Measurements from ENCODE around the gene IRF5. TPM values are rescaled to one million over a fixed set of nuclear protein-coding genes. Genes with fewer than 3 reads are reported as not detected.
"Not testable (repeated sequence)": the region's sequence is repeated elsewhere in the genome, so short reads cannot be mapped to it uniquely, and the experiment has no call there.

The IRF5 gene
- total RNA-seq, 1 experiment from 2014 or later = 17.4 TPM

- DNase-seq (ENCODE audit: low spot score) = no peak
Observed at GRCh38 chr7:128961030-128961659, 23.4 kb downstream of the IRF5 start.

GRCh38 chr7:128962899-128963298 lies 25.2 kb downstream of the IRF5 start:
- DNase-seq (ENCODE audit: low spot score) = no peak

- peak; percentile 36 for DNase-seq (ENCODE audit: low spot score)
Observed at GRCh38 chr7:128963327-128963757, 25.6 kb downstream of the IRF5 start.

GRCh38 chr7:128968624-128969023 lies 30.9 kb downstream of the IRF5 start:
- DNase-seq (ENCODE audit: low spot score) = no peak

GRCh38 chr7:128974241-128974934 lies 36.7 kb downstream of the IRF5 start:
- no peak for DNase-seq (ENCODE audit: low spot score)

DNA sequence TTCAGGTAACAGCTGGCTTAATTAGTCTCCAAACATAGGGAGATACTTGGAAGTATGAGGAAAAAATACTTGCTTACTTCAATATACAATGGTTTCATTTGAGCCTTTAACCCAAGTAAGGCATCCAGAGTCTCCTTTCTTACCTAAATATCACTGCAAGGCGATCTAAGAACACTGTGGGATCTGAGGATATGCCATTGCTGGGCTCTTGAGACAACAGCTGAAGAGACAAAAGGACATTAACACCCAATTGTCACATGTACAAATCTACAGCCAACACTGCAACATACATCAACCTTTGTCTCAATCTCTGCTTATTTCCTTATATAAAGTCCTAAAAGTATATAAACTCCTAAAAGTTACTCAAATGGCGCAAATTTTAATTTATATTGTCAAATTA lies 44.4 kb downstream of the IRF5 start:
- DNase-seq (ENCODE audit: low spot score) = no peak

DNA sequence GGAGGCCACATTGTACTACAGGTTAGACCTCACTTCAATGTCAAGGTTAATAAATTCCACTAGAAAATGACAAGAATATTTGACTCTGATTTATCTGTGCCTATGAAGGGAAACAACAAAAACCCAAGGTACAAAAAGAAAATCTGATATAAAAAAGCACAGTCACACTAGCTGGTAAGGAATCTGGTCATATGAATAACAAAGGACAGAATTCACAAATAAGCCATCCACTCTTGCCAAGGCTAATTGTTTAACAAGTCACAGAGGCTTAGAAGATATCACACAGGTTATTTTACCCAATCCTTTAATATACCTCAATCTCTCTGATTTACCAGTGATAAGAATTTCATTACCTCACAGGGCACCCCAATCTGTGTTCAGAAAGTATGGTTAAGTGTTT lies 47.9 kb downstream of the IRF5 start:
- no peak for DNase-seq (ENCODE audit: low spot score)

DNA sequence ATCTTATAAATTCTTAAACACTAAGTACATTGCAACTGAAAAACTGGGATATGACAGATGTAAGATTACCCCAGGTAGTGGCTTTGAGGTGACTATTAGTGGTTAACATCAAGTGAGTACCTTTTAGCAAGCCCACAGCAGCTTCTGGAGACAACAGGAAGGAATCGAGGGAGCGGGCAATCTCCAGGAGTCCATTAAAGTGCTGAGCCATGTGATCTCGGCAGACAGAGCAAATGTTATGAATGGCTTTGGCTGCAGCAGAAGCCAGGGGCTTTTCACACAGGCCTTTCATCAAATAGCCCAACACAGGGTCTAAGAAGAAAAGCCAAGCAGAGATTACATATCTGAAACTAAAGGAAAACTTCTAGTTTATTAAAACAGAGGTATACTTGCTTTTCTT lies 48.9 kb downstream of the IRF5 start:
- DNase-seq (ENCODE audit: low spot score) = no peak

DNA sequence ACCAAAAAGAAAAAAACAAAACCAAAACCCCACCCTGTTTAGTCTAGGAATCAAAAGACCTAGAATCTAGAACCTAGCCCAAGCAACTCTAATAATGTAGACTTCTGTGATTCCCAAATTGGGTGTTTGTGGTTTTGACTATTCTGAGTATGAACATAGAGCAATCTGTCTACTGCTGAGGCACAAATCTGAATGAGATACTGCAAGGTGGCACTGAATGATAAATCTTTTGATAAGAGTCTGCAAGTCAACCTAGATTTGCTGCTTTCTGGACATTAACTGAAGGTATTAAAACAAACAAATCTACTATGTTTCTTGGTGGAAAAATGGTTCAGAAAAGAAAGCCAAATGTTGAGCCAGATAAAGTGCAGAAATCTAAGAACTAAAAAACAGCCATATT lies 50.6 kb downstream of the IRF5 start:
- no peak for DNase-seq (ENCODE audit: low spot score)

GRCh38 chr7:128989961-128990360 lies 52.2 kb downstream of the IRF5 start:
- no peak for DNase-seq (ENCODE audit: low spot score)

DNA sequence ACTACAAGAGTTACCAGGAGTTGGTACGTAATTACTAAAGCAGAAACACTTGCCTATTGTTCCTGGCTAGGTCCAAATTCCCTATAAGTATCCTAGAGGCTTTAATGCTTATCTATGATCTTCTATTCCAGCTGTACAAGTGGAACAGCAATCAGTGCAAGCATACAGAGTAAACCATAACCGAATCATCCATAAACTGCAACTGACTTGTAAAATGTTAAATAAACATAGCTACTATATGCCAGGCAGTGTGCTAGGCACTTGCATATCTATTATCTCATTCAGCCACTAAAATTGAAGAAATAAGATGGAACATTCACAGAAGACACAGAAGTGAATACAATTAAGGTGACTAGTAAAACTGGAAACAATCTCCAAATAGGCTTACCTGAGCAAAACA lies 55.7 kb downstream of the IRF5 start:
- no peak for DNase-seq (ENCODE audit: low spot score)

GRCh38 chr7:128994560-128994959 lies 56.8 kb downstream of the IRF5 start:
- not testable (repeated sequence) for DNase-seq (ENCODE audit: low spot score)

GRCh38 chr7:128997181-128997580 lies 59.5 kb downstream of the IRF5 start:
- DNase-seq (ENCODE audit: low spot score) = no peak

Other genes with a start within 250 kb of the IRF5 start
- 420 and 457 TPM in 2 replicates for gene CALU, start 198.6 kb upstream of the IRF5 start, total RNA-seq (2014; rRNA removed; shearing (Covaris generic))
- not detected in 2 replicates for gene OPN1SW, start 162.1 kb upstream of the IRF5 start, total RNA-seq (2014; rRNA removed; shearing (Covaris generic))
- 5.3 and 7.0 TPM in 2 replicates for gene CCDC136, start 146.0 kb upstream of the IRF5 start, total RNA-seq (2014; rRNA removed; shearing (Covaris generic))
- 23.1 and 33.3 TPM in 2 replicates for gene FLNC, start 107.5 kb upstream of the IRF5 start, total RNA-seq (2014; rRNA removed; shearing (Covaris generic))
- 157 and 171 TPM in 2 replicates for gene ATP6V1F, start 75.1 kb upstream of the IRF5 start, total RNA-seq (2014; rRNA removed; shearing (Covaris generic))
- 0.21 and 0.26 TPM in 2 replicates for gene KCP, start 27.2 kb upstream of the IRF5 start, total RNA-seq (2014; rRNA removed; shearing (Covaris generic))
- 41.6 and 44.2 TPM in 2 replicates for gene TNPO3, start 117.2 kb downstream of the IRF5 start, total RNA-seq (2014; rRNA removed; shearing (Covaris generic))
- 11.3 and 12.6 TPM in 2 replicates for gene TSPAN33, start 206.8 kb downstream of the IRF5 start, total RNA-seq (2014; rRNA removed; shearing (Covaris generic))

Data from A172 (cell line).